ENCODE data around the gene HDAC4. TPM values are rescaled to one million over a fixed set of nuclear protein-coding genes. Genes with fewer than 3 reads are reported as not detected.

HDAC4 gene
- total and polyA plus RNA-seq, 2 donors (not counting 1 experiment from before 2014, with no cell fraction given) = 13.5 to 46.0 TPM

DNA sequence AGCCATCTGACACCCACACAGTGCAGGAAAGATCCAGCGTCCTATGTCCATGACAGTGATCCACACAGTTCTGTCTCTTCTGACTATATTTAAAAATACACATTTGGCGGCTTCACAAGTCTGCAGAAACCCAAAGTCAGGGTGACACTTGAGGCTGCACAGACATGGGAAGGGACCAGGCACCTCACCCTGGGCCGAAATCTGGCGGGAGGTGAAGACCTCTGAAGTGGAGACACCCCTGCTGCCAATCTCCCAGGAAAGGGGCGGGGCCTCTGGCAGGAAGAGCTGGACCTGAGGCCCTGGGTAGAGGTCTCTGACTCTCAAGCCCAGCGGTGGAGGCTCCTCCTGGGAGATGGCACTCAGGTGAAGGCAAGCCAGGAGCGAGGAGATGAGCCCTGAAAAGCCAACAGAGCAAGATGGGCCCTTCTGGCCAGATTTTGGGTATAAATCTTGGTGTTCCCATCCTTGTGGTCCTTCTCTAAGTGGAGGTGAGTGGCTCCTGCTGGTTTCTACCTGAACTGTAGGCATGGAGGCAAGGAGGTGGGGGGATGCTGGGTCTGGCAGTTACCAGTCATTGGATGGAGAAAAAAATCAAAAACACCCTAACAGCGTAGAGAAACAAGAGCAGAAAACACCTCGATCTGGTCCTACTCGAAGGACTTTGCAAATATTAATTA lies 248.4 kb downstream of the HDAC4 start:
- Mint-ChIP-seq H3K9me3 (ENCODE audit: insufficient read depth) (peaks cover 4% of the 10 kb centered on the region), H3K27ac (no peak overlapping the region), H3K27me3 (no peaks in the 10 kb centered on the region), H3K4me3 (no peak overlapping the region), H3K4me1 (peaks cover 14% of the 10 kb centered on the region)
- Histone ChIP-seq H3K4me1 (ENCODE audit: control insufficient read depth in 2 of 2, insufficient read depth in 2 of 2, low read length in 2 of 2) (peaks cover 6 to 13% of the 10 kb centered on the region in 2 donors), H3K27ac (ENCODE audit: low read length in 2 of 2) (no peak overlapping the region), H3K9ac (ENCODE audit: low read length) (no peak overlapping the region), H3K9me3 (ENCODE audit: control extremely low read depth in 1 of 3, control insufficient read depth in 2 of 3, insufficient read depth in 1 of 3, low read length in 2 of 3) (peaks cover 0 to 34% (median 18%) of the 10 kb centered on the region in 3 donors), H3K79me2 (ENCODE audit: control insufficient read depth, insufficient read depth, low read length) (no peaks in the 10 kb centered on the region), H3K4me3 (ENCODE audit: control extremely low read depth in 1 of 5, extremely low read depth in 1 of 5, insufficient read depth in 1 of 5, low read depth in 2 of 5, low read length in 4 of 5) (no peak overlapping the region), H3K36me3 (replicated peaks in 1 of 2; ENCODE audit: control extremely low read depth in 1 of 2, control insufficient read depth in 1 of 2, extremely low read depth in 1 of 2, insufficient read depth in 2 of 2, low read length in 1 of 2) (peaks cover 0 to 26% of the 10 kb centered on the region in 2 experiments), H3K4me2 (replicated peaks; ENCODE audit: low read depth, low read length, poor library complexity, severe bottlenecking) (no peak overlapping the region), H2AFZ (ENCODE audit: insufficient read depth, low read depth, low read length, poor library complexity, severe bottlenecking) (no peak overlapping the region), H3K27me3 (replicated peaks in 1 of 4; ENCODE audit: control extremely low read depth in 1 of 4, control insufficient read depth in 3 of 4, insufficient read depth in 4 of 4, low read length in 3 of 4) (no peaks in the 10 kb centered on the region), H4K20me1 (ENCODE audit: control insufficient read depth, insufficient read depth, low read length, poor library complexity, severe bottlenecking) (no peaks in the 10 kb centered on the region)
- DNase-seq (no peak), ATAC-seq (ENCODE audit: low read depth) (no peak)
- WGBS (ENCODE audit: insufficient coverage) = 95% methylated on average over 9 of the region's 10 CpGs
- ChIA-PET CTCF (no interaction called here), POLR2A (no interaction called here)
- intact Hi-C loops (cut with micrococcal nuclease) = no loop called here
- TF ChIP-seq, protein P1, sequence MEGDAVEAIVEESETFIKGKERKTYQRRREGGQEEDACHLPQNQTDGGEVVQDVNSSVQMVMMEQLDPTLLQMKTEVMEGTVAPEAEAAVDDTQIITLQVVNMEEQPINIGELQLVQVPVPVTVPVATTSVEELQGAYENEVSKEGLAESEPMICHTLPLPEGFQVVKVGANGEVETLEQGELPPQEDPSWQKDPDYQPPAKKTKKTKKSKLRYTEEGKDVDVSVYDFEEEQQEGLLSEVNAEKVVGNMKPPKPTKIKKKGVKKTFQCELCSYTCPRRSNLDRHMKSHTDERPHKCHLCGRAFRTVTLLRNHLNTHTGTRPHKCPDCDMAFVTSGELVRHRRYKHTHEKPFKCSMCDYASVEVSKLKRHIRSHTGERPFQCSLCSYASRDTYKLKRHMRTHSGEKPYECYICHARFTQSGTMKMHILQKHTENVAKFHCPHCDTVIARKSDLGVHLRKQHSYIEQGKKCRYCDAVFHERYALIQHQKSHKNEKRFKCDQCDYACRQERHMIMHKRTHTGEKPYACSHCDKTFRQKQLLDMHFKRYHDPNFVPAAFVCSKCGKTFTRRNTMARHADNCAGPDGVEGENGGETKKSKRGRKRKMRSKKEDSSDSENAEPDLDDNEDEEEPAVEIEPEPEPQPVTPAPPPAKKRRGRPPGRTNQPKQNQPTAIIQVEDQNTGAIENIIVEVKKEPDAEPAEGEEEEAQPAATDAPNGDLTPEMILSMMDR (IDR thresholded peaks at IDR 0.05) = no peak
- no peak for TF ChIP-seq EZH2 (IDR thresholded peaks at IDR 0.05; ENCODE audit: borderline replicate concordance, insufficient read depth, low read depth, low read length, poor library complexity, severe bottlenecking)
